Neural cell (in vitro differentiated cells): ENCODE measurements around the gene MYLK. TPM values are rescaled to one million over a fixed set of nuclear protein-coding genes. Genes with fewer than 3 reads are reported as not detected.

Experiments used
- H2AFZ ChIP-seq: fragments of 200-600, 300-800 bp; sonication (generic), shearing (Covaris generic); 2 replicates; pipeline ENCODE4 v1.6.0; 2014; ENCODE audit warnings: low read depth, mild to moderate bottlenecking, antibody characterized with exemption, low read length, moderate library complexity
- H3F3A ChIP-seq: fragments of 200-600 bp; shearing (Covaris generic); 2 replicates; pipeline ENCODE4 v1.6.1; 2016; ENCODE audit warnings: mild to moderate bottlenecking, moderate library complexity, mixed read lengths, antibody characterized with exemption, low read length; ENCODE audit not compliant: insufficient read depth, poor library complexity, severe bottlenecking
- H3K27ac ChIP-seq: fragments of 200-600, 300-800 bp; sonication (generic), shearing (Covaris generic); 2 replicates; pipeline ENCODE4 v1.5.1; 2014; ENCODE audit warnings: mild to moderate bottlenecking, low read length, moderate library complexity
- H3K27me3 ChIP-seq: fragments of 300-800, 200-600 bp; sonication (generic), shearing (Covaris generic); 2 replicates; pipeline ENCODE4 v1.6.0; 2014; ENCODE audit warnings: mild to moderate bottlenecking, low read depth, low read length, moderate library complexity; ENCODE audit not compliant: insufficient read depth
- H3K36me3 ChIP-seq: fragments of 300-800, 200-600 bp; sonication (generic), shearing (Covaris generic); 2 replicates; pipeline ENCODE4 v1.5.1; 2014; ENCODE audit warnings: mild to moderate bottlenecking, antibody characterized with exemption, low read length, moderate library complexity; ENCODE audit not compliant: insufficient read depth
- H3K4me2 ChIP-seq: fragments of 300-800, 200-600 bp; sonication (generic), shearing (Covaris generic); 2 replicates; pipeline ENCODE4 v1.6.0; 2014; ENCODE audit warnings: mild to moderate bottlenecking, low read length
- H3K4me3 ChIP-seq: fragments of 300-800, 200-600 bp; sonication (generic), shearing (Covaris generic); 2 replicates; pipeline ENCODE4 v1.5.1; 2014; ENCODE audit warnings: mild to moderate bottlenecking, low read length, moderate library complexity
- H3K79me2 ChIP-seq: fragments of 200-600 bp; shearing (Covaris generic); replicated peaks from 2 replicates; pipeline ENCODE4 v1.6.0; 2014; ENCODE audit warnings: mild to moderate bottlenecking, low read length, moderate library complexity; ENCODE audit not compliant: insufficient read depth
- H3K9ac ChIP-seq: fragments of 300-800, 200-600 bp; sonication (generic), shearing (Covaris generic); 2 replicates; pipeline ENCODE4 v1.6.1; 2016; ENCODE audit warnings: mild to moderate bottlenecking, low read length, mixed read lengths
- H3K9me2 ChIP-seq: fragments of 200-600 bp; shearing (Covaris generic); 2 replicates; pipeline ENCODE4 v1.6.1; 2016; ENCODE audit warnings: mild to moderate bottlenecking, low read length, mixed read lengths; ENCODE audit not compliant: insufficient read depth
- H3K9me3 ChIP-seq: fragments of 200-600, 300-800 bp; sonication (generic), shearing (Covaris generic); 2 replicates; pipeline ENCODE4 v1.6.1; 2016; ENCODE audit warnings: mild to moderate bottlenecking, mixed run types, low read length, moderate library complexity, mixed read lengths
- H4K20me1 ChIP-seq: fragments of 200-600 bp; shearing (Covaris generic); 2 replicates; pipeline ENCODE4 v1.6.1; 2016; ENCODE audit warnings: mild to moderate bottlenecking, mixed run types; ENCODE audit not compliant: insufficient read depth
- EP300 ChIP-seq: fragments of 450-650 bp; conservative IDR thresholded peaks from 2 replicates; pipeline ENCODE4 v1.6.1; 2014; ENCODE audit warnings: antibody characterized with exemption, mild to moderate bottlenecking, moderate library complexity; ENCODE audit not compliant: poor library complexity, severe bottlenecking
- EZH2 ChIP-seq: fragments of 200-600, 300-800 bp; shearing (Covaris generic), sonication (generic); IDR thresholded peaks from 2 replicates; pipeline ENCODE4 v1.6.1; 2014; ENCODE audit warnings: antibody characterized with exemption, low read length, borderline replicate concordance, mild to moderate bottlenecking; ENCODE audit not compliant: insufficient read depth, poor library complexity, severe bottlenecking
- MXI1 ChIP-seq: fragments of 450-650 bp; conservative IDR thresholded peaks from 2 replicates; pipeline ENCODE4 v1.6.1; 2014; ENCODE audit warnings: antibody characterized with exemption, mild to moderate bottlenecking; ENCODE audit not compliant: poor library complexity, severe bottlenecking
- POLR2AphosphoS5 ChIP-seq: IDR thresholded peaks from 2 replicates; pipeline ENCODE4 v1.6.1; 2012
- RAD21 ChIP-seq: fragments of 450-650 bp; conservative IDR thresholded peaks from 2 replicates; pipeline ENCODE4 v1.6.1; 2014; ENCODE audit warnings: antibody characterized with exemption, mild to moderate bottlenecking, moderate library complexity
- SMC3 ChIP-seq: fragments of 450-650 bp; conservative IDR thresholded peaks from 2 replicates; pipeline ENCODE4 v1.6.1; 2014; ENCODE audit warnings: antibody characterized with exemption, mild to moderate bottlenecking, moderate library complexity; ENCODE audit not compliant: poor library complexity
- TAF1 ChIP-seq: IDR thresholded peaks from 2 replicates; pipeline ENCODE4 v1.6.1; 2012; ENCODE audit warnings: low read depth
- polyA plus RNA-seq: library from polyadenylated mRNA; depleted of rRNA; stranded (reverse); fragments of >200 nt; gene quantifications from 2 replicates; pipeline ENCODE4 v1.2.3, GENCODE V29; 2014
- TF ChIP-seq, protein P1 (sequence below): fragments of 450-650 bp; IDR thresholded peaks from 2 replicates; pipeline ENCODE4 v1.5.1; 2014; ENCODE audit warnings: antibody characterized with exemption, mild to moderate bottlenecking, moderate library complexity; ENCODE audit not compliant: poor library complexity, severe bottlenecking
- TF ChIP-seq, protein P2 (sequence below): IDR thresholded peaks from 2 replicates; pipeline ENCODE4 v1.6.1; 2012; ENCODE audit warnings: borderline replicate concordance

MYLK gene
- polyA plus RNA-seq, 1 donor from 2014 or later = 0.43 TPM

GRCh38 chr3:123787133-123787532, 97.0 kb downstream of the MYLK start (continued):
- TF ChIP-seq MXI1 = no peak
- TF ChIP-seq EP300 = no peak
- TF ChIP-seq POLR2AphosphoS5 = no peak

DNA sequence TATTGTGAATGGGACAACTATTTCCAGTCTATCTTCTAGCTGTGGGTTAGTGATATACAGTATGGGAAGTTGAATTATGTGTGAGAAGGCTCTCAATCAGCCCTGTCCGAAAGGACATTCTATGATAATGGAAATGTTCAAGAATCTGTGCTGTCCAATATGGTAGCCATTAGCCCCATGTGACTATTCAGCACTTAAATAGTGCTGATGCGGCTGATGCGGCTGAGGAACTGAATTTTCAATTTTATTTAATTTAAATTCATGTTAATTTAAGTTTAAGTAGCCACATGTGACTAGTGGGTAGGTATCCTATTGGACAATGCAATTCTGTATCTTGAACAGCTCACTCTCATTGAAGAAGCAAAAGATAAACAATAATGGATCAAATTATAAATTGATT, 98.5 kb downstream of the MYLK start:
- Histone ChIP-seq H3K79me2 (no peaks in the 10 kb centered on the region), H3F3A (no peaks in the 10 kb centered on the region), H3K4me3 (no peak overlapping the region), H4K20me1 (no peaks in the 10 kb centered on the region), H3K27me3 (no peaks in the 10 kb centered on the region), H3K36me3 (no peaks in the 10 kb centered on the region), H3K4me2 (no peak overlapping the region), H2AFZ (no peak overlapping the region), H3K27ac (no peak overlapping the region), H3K9ac (no peak overlapping the region), H3K9me3 (no peaks in the 10 kb centered on the region), H3K9me2 (no peaks in the 10 kb centered on the region)
- TF ChIP-seq TAF1 = no peak
- TF ChIP-seq, protein P1, sequence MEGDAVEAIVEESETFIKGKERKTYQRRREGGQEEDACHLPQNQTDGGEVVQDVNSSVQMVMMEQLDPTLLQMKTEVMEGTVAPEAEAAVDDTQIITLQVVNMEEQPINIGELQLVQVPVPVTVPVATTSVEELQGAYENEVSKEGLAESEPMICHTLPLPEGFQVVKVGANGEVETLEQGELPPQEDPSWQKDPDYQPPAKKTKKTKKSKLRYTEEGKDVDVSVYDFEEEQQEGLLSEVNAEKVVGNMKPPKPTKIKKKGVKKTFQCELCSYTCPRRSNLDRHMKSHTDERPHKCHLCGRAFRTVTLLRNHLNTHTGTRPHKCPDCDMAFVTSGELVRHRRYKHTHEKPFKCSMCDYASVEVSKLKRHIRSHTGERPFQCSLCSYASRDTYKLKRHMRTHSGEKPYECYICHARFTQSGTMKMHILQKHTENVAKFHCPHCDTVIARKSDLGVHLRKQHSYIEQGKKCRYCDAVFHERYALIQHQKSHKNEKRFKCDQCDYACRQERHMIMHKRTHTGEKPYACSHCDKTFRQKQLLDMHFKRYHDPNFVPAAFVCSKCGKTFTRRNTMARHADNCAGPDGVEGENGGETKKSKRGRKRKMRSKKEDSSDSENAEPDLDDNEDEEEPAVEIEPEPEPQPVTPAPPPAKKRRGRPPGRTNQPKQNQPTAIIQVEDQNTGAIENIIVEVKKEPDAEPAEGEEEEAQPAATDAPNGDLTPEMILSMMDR = no peak
- TF ChIP-seq EZH2 = no peak

GRCh38 chr3:123783811-123784210, 100.3 kb downstream of the MYLK start:
- Histone ChIP-seq H3K9me3 (no peaks in the 10 kb centered on the region), H3K4me2 (no peak overlapping the region), H3K9ac (no peak overlapping the region), H3K27me3 (no peaks in the 10 kb centered on the region), H3K36me3 (no peaks in the 10 kb centered on the region), H3K27ac (no peak overlapping the region), H3K9me2 (no peaks in the 10 kb centered on the region), H3K79me2 (no peaks in the 10 kb centered on the region), H2AFZ (no peak overlapping the region), H3F3A (no peaks in the 10 kb centered on the region), H4K20me1 (no peaks in the 10 kb centered on the region), H3K4me3 (no peak overlapping the region)
- no peak for TF ChIP-seq EZH2
- TF ChIP-seq, protein P2, sequence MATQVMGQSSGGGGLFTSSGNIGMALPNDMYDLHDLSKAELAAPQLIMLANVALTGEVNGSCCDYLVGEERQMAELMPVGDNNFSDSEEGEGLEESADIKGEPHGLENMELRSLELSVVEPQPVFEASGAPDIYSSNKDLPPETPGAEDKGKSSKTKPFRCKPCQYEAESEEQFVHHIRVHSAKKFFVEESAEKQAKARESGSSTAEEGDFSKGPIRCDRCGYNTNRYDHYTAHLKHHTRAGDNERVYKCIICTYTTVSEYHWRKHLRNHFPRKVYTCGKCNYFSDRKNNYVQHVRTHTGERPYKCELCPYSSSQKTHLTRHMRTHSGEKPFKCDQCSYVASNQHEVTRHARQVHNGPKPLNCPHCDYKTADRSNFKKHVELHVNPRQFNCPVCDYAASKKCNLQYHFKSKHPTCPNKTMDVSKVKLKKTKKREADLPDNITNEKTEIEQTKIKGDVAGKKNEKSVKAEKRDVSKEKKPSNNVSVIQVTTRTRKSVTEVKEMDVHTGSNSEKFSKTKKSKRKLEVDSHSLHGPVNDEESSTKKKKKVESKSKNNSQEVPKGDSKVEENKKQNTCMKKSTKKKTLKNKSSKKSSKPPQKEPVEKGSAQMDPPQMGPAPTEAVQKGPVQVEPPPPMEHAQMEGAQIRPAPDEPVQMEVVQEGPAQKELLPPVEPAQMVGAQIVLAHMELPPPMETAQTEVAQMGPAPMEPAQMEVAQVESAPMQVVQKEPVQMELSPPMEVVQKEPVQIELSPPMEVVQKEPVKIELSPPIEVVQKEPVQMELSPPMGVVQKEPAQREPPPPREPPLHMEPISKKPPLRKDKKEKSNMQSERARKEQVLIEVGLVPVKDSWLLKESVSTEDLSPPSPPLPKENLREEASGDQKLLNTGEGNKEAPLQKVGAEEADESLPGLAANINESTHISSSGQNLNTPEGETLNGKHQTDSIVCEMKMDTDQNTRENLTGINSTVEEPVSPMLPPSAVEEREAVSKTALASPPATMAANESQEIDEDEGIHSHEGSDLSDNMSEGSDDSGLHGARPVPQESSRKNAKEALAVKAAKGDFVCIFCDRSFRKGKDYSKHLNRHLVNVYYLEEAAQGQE = no peak
- no peak for TF ChIP-seq MXI1
- TF ChIP-seq SMC3 = no peak
- no peak for TF ChIP-seq RAD21
- no peak for TF ChIP-seq POLR2AphosphoS5
- TF ChIP-seq TAF1 = no peak
- TF ChIP-seq EP300 = no peak
- TF ChIP-seq, protein P1 = no peak
